Activated CD4-positive, CD25-positive, alpha-beta regulatory T cell treated with anti-CD3 and anti-CD28 coated beads, Interleukin-2, amount 50 U/mL, for 72 hours (primary cell): Measurements from ENCODE around the gene PAIP1.
A peak's percentile ranks its signal among the peaks of the same experiment; 100 is the strongest.
"Not testable (repeated sequence)": the region's sequence is repeated elsewhere in the genome, so short reads cannot be mapped to it uniquely, and the experiment has no call there.

Source experiments
- DNase-seq: peaks from one replicate; pipeline ENCODE4 v3.0.0; 2021

Gene PAIP1

GRCh38 chr5:43570450-43571158, 13.7 kb upstream of the PAIP1 start:
- DNase-seq: no peak

- DNase-seq: no peak
These were observed 12.4 kb upstream of the PAIP1 start for GRCh38 chr5:43569236-43569746.

- no peak for DNase-seq
These were observed 11.1 kb upstream of the PAIP1 start for GRCh38 chr5:43567967-43568366.

GRCh38 chr5:43565043-43565442, 8.2 kb upstream of the PAIP1 start:
- DNase-seq: no peak

GRCh38 chr5:43564289-43564850, 7.5 kb upstream of the PAIP1 start:
- no peak for DNase-seq

GRCh38 chr5:43563321-43563720, 6.4 kb upstream of the PAIP1 start:
- no peak for DNase-seq

GRCh38 chr5:43561356-43561755, 4.5 kb upstream of the PAIP1 start:
- no peak for DNase-seq

- no peak for DNase-seq
These were observed 3.3 kb upstream of the PAIP1 start for GRCh38 chr5:43560128-43560527.

GRCh38 chr5:43556607-43556856, 345 bp downstream of the PAIP1 start:
- DNase-seq: not testable (repeated sequence)

GRCh38 chr5:43555895-43556606, 826 bp downstream of the PAIP1 start:
- peak; percentile 66 for DNase-seq

- no peak for DNase-seq
These were observed 2.4 kb downstream of the PAIP1 start for GRCh38 chr5:43554497-43554896.

GRCh38 chr5:43553381-43553780, 3.5 kb downstream of the PAIP1 start:
- DNase-seq: no peak

- DNase-seq: no peak
These were observed 5.1 kb downstream of the PAIP1 start for GRCh38 chr5:43551731-43552130.

- DNase-seq: not testable (repeated sequence)
These were observed 7.6 kb downstream of the PAIP1 start for GRCh38 chr5:43549272-43549671.

GRCh38 chr5:43548358-43548757, 8.5 kb downstream of the PAIP1 start:
- no peak for DNase-seq

- DNase-seq: no peak
These were observed 9.3 kb downstream of the PAIP1 start for GRCh38 chr5:43547532-43547931.

GRCh38 chr5:43543434-43543833, 13.4 kb downstream of the PAIP1 start:
- no peak for DNase-seq

GRCh38 chr5:43540746-43541145, 16.1 kb downstream of the PAIP1 start:
- DNase-seq: no peak

- no peak for DNase-seq
These were observed 19.9 kb downstream of the PAIP1 start for GRCh38 chr5:43536972-43537371.

- no peak for DNase-seq
These were observed 23.2 kb downstream of the PAIP1 start for GRCh38 chr5:43533646-43534045.

GRCh38 chr5:43530648-43531047, 26.2 kb downstream of the PAIP1 start:
- no peak for DNase-seq

- no peak for DNase-seq
These were observed 33.2 kb downstream of the PAIP1 start for GRCh38 chr5:43523662-43524072.

GRCh38 chr5:43520615-43521014, 36.3 kb downstream of the PAIP1 start:
- no peak for DNase-seq

- DNase-seq: no peak
These were observed 41.2 kb downstream of the PAIP1 start for GRCh38 chr5:43515678-43516048.
